Neural cell (in vitro differentiated cells): ENCODE data around the gene ADD1. TPM values are rescaled to one million over a fixed set of nuclear protein-coding genes. Genes with fewer than 3 reads are reported as not detected.

Experiments used
- H2AFZ ChIP-seq: fragments of 200-600, 300-800 bp; sonication (generic), shearing (Covaris generic); 2 replicates; pipeline ENCODE4 v1.6.0; 2014; ENCODE audit warnings: low read depth, mild to moderate bottlenecking, antibody characterized with exemption, low read length, moderate library complexity
- H3F3A ChIP-seq: fragments of 200-600 bp; shearing (Covaris generic); 2 replicates; pipeline ENCODE4 v1.6.1; 2016; ENCODE audit warnings: mild to moderate bottlenecking, moderate library complexity, mixed read lengths, antibody characterized with exemption, low read length; ENCODE audit not compliant: insufficient read depth, poor library complexity, severe bottlenecking
- H3K27ac ChIP-seq: fragments of 200-600, 300-800 bp; sonication (generic), shearing (Covaris generic); 2 replicates; pipeline ENCODE4 v1.5.1; 2014; ENCODE audit warnings: mild to moderate bottlenecking, low read length, moderate library complexity
- H3K27me3 ChIP-seq: fragments of 300-800, 200-600 bp; sonication (generic), shearing (Covaris generic); 2 replicates; pipeline ENCODE4 v1.6.0; 2014; ENCODE audit warnings: mild to moderate bottlenecking, low read depth, low read length, moderate library complexity; ENCODE audit not compliant: insufficient read depth
- H3K36me3 ChIP-seq: fragments of 300-800, 200-600 bp; sonication (generic), shearing (Covaris generic); 2 replicates; pipeline ENCODE4 v1.5.1; 2014; ENCODE audit warnings: mild to moderate bottlenecking, antibody characterized with exemption, low read length, moderate library complexity; ENCODE audit not compliant: insufficient read depth
- H3K4me2 ChIP-seq: fragments of 300-800, 200-600 bp; sonication (generic), shearing (Covaris generic); 2 replicates; pipeline ENCODE4 v1.6.0; 2014; ENCODE audit warnings: mild to moderate bottlenecking, low read length
- H3K4me3 ChIP-seq: fragments of 300-800, 200-600 bp; sonication (generic), shearing (Covaris generic); 2 replicates; pipeline ENCODE4 v1.5.1; 2014; ENCODE audit warnings: mild to moderate bottlenecking, low read length, moderate library complexity
- H3K79me2 ChIP-seq: fragments of 200-600 bp; shearing (Covaris generic); replicated peaks from 2 replicates; pipeline ENCODE4 v1.6.0; 2014; ENCODE audit warnings: mild to moderate bottlenecking, low read length, moderate library complexity; ENCODE audit not compliant: insufficient read depth
- H3K9ac ChIP-seq: fragments of 300-800, 200-600 bp; sonication (generic), shearing (Covaris generic); 2 replicates; pipeline ENCODE4 v1.6.1; 2016; ENCODE audit warnings: mild to moderate bottlenecking, low read length, mixed read lengths
- H3K9me2 ChIP-seq: fragments of 200-600 bp; shearing (Covaris generic); 2 replicates; pipeline ENCODE4 v1.6.1; 2016; ENCODE audit warnings: mild to moderate bottlenecking, low read length, mixed read lengths; ENCODE audit not compliant: insufficient read depth
- H3K9me3 ChIP-seq: fragments of 200-600, 300-800 bp; sonication (generic), shearing (Covaris generic); 2 replicates; pipeline ENCODE4 v1.6.1; 2016; ENCODE audit warnings: mild to moderate bottlenecking, mixed run types, low read length, moderate library complexity, mixed read lengths
- H4K20me1 ChIP-seq: fragments of 200-600 bp; shearing (Covaris generic); 2 replicates; pipeline ENCODE4 v1.6.1; 2016; ENCODE audit warnings: mild to moderate bottlenecking, mixed run types; ENCODE audit not compliant: insufficient read depth
- EP300 ChIP-seq: fragments of 450-650 bp; conservative IDR thresholded peaks from 2 replicates; pipeline ENCODE4 v1.6.1; 2014; ENCODE audit warnings: antibody characterized with exemption, mild to moderate bottlenecking, moderate library complexity; ENCODE audit not compliant: poor library complexity, severe bottlenecking
- EZH2 ChIP-seq: fragments of 200-600, 300-800 bp; shearing (Covaris generic), sonication (generic); IDR thresholded peaks from 2 replicates; pipeline ENCODE4 v1.6.1; 2014; ENCODE audit warnings: antibody characterized with exemption, low read length, borderline replicate concordance, mild to moderate bottlenecking; ENCODE audit not compliant: insufficient read depth, poor library complexity, severe bottlenecking
- MXI1 ChIP-seq: fragments of 450-650 bp; conservative IDR thresholded peaks from 2 replicates; pipeline ENCODE4 v1.6.1; 2014; ENCODE audit warnings: antibody characterized with exemption, mild to moderate bottlenecking; ENCODE audit not compliant: poor library complexity, severe bottlenecking
- POLR2AphosphoS5 ChIP-seq: IDR thresholded peaks from 2 replicates; pipeline ENCODE4 v1.6.1; 2012
- RAD21 ChIP-seq: fragments of 450-650 bp; conservative IDR thresholded peaks from 2 replicates; pipeline ENCODE4 v1.6.1; 2014; ENCODE audit warnings: antibody characterized with exemption, mild to moderate bottlenecking, moderate library complexity
- SMC3 ChIP-seq: fragments of 450-650 bp; conservative IDR thresholded peaks from 2 replicates; pipeline ENCODE4 v1.6.1; 2014; ENCODE audit warnings: antibody characterized with exemption, mild to moderate bottlenecking, moderate library complexity; ENCODE audit not compliant: poor library complexity
- TAF1 ChIP-seq: IDR thresholded peaks from 2 replicates; pipeline ENCODE4 v1.6.1; 2012; ENCODE audit warnings: low read depth
- polyA plus RNA-seq: library from polyadenylated mRNA; depleted of rRNA; stranded (reverse); fragments of >200 nt; gene quantifications from 2 replicates; pipeline ENCODE4 v1.2.3, GENCODE V29; 2014
- TF ChIP-seq, protein P1 (sequence below): fragments of 450-650 bp; IDR thresholded peaks from 2 replicates; pipeline ENCODE4 v1.5.1; 2014; ENCODE audit warnings: antibody characterized with exemption, mild to moderate bottlenecking, moderate library complexity; ENCODE audit not compliant: poor library complexity, severe bottlenecking
- TF ChIP-seq, protein P2 (sequence below): IDR thresholded peaks from 2 replicates; pipeline ENCODE4 v1.6.1; 2012; ENCODE audit warnings: borderline replicate concordance

Gene ADD1
- polyA plus RNA-seq, 1 donor from 2014 or later = 190 TPM

DNA sequence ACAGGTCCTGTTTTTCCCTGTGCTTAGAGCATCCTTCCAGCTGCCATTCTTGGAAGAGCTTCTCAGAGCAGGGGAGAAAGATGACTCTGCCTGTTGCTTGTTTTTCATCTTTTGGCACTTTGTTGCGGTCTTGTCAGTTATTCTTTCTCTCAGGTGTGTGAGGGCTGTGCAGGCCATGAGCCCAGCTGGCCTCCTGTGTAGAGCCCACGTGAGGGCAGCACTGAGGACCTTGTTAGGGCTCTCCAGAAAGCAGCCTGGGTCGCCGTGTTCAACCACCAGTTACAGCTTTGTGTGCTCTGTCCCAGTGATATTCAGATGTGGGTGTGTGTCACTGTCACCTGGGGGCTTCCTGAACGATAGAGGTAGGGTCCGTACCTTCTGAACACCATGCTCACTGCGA is 66.8 kb downstream of the ADD1 start:
- Histone ChIP-seq H3K9me2 (no peaks in the 10 kb centered on the region), H3K27ac (no peak overlapping the region), H3K27me3 (no peaks in the 10 kb centered on the region), H3K79me2 (no peaks in the 10 kb centered on the region), H3K9me3 (no peaks in the 10 kb centered on the region), H3F3A (no peaks in the 10 kb centered on the region), H3K36me3 (peaks cover 11% of the 10 kb centered on the region), H3K9ac (no peak overlapping the region), H3K4me2 (no peak overlapping the region), H3K4me3 (no peak overlapping the region), H2AFZ (no peak overlapping the region), H4K20me1 (no peaks in the 10 kb centered on the region)
- TF ChIP-seq EZH2 = no peak
- no peak for TF ChIP-seq RAD21
- TF ChIP-seq, protein P1, sequence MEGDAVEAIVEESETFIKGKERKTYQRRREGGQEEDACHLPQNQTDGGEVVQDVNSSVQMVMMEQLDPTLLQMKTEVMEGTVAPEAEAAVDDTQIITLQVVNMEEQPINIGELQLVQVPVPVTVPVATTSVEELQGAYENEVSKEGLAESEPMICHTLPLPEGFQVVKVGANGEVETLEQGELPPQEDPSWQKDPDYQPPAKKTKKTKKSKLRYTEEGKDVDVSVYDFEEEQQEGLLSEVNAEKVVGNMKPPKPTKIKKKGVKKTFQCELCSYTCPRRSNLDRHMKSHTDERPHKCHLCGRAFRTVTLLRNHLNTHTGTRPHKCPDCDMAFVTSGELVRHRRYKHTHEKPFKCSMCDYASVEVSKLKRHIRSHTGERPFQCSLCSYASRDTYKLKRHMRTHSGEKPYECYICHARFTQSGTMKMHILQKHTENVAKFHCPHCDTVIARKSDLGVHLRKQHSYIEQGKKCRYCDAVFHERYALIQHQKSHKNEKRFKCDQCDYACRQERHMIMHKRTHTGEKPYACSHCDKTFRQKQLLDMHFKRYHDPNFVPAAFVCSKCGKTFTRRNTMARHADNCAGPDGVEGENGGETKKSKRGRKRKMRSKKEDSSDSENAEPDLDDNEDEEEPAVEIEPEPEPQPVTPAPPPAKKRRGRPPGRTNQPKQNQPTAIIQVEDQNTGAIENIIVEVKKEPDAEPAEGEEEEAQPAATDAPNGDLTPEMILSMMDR = no peak
- no peak for TF ChIP-seq MXI1
- TF ChIP-seq, protein P2, sequence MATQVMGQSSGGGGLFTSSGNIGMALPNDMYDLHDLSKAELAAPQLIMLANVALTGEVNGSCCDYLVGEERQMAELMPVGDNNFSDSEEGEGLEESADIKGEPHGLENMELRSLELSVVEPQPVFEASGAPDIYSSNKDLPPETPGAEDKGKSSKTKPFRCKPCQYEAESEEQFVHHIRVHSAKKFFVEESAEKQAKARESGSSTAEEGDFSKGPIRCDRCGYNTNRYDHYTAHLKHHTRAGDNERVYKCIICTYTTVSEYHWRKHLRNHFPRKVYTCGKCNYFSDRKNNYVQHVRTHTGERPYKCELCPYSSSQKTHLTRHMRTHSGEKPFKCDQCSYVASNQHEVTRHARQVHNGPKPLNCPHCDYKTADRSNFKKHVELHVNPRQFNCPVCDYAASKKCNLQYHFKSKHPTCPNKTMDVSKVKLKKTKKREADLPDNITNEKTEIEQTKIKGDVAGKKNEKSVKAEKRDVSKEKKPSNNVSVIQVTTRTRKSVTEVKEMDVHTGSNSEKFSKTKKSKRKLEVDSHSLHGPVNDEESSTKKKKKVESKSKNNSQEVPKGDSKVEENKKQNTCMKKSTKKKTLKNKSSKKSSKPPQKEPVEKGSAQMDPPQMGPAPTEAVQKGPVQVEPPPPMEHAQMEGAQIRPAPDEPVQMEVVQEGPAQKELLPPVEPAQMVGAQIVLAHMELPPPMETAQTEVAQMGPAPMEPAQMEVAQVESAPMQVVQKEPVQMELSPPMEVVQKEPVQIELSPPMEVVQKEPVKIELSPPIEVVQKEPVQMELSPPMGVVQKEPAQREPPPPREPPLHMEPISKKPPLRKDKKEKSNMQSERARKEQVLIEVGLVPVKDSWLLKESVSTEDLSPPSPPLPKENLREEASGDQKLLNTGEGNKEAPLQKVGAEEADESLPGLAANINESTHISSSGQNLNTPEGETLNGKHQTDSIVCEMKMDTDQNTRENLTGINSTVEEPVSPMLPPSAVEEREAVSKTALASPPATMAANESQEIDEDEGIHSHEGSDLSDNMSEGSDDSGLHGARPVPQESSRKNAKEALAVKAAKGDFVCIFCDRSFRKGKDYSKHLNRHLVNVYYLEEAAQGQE = no peak
- TF ChIP-seq SMC3 = no peak
- TF ChIP-seq TAF1 = no peak

DNA sequence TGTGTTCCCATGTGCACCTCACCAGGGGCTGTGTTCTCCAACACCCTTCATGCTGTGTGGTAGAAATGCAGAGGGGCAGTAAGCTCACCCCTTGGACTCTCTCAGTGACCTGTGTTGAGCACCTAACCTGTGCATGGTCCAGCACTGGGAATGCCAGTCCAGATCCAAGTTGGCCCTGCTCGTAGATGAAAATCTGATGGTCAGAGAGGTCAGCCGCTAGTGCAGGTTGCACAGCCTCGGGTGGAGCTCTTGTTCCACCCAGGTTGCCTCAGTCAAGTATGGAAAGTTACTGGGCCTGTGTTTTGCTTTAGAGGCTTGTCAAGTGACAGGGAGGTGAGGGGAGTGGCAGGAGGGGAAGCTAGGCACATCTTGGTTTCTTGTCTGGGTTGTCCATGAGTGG is 68.2 kb downstream of the ADD1 start:
- Histone ChIP-seq H3K4me2 (no peak overlapping the region), H3K4me3 (no peak overlapping the region), H3K9ac (no peak overlapping the region), H2AFZ (no peak overlapping the region), H3K9me3 (no peaks in the 10 kb centered on the region), H3K36me3 (peaks cover 11% of the 10 kb centered on the region), H3F3A (no peaks in the 10 kb centered on the region), H4K20me1 (no peaks in the 10 kb centered on the region), H3K27ac (no peak overlapping the region), H3K79me2 (no peaks in the 10 kb centered on the region), H3K9me2 (no peaks in the 10 kb centered on the region), H3K27me3 (no peaks in the 10 kb centered on the region)
- TF ChIP-seq POLR2AphosphoS5 (no peak), TAF1 (no peak), MXI1 (no peak), EP300 (no peak), EZH2 (no peak), SMC3 (no peak), RAD21 (no peak)
- TF ChIP-seq, protein P2 = no peak
- TF ChIP-seq, protein P1 = no peak
